Brain pericyte (primary cell): ENCODE results near the gene PTH2R.
"Not testable (repeated sequence)": the region's sequence is repeated elsewhere in the genome, so short reads cannot be mapped to it uniquely, and the experiment has no call there.

Source experiments
- DNase-seq: peaks from one replicate; pipeline ENCODE4 v3.0.0-alpha.2; 2012; ENCODE audit warnings: low read depth, low spot score

The PTH2R gene, protein sequence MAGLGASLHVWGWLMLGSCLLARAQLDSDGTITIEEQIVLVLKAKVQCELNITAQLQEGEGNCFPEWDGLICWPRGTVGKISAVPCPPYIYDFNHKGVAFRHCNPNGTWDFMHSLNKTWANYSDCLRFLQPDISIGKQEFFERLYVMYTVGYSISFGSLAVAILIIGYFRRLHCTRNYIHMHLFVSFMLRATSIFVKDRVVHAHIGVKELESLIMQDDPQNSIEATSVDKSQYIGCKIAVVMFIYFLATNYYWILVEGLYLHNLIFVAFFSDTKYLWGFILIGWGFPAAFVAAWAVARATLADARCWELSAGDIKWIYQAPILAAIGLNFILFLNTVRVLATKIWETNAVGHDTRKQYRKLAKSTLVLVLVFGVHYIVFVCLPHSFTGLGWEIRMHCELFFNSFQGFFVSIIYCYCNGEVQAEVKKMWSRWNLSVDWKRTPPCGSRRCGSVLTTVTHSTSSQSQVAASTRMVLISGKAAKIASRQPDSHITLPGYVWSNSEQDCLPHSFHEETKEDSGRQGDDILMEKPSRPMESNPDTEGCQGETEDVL

DNA sequence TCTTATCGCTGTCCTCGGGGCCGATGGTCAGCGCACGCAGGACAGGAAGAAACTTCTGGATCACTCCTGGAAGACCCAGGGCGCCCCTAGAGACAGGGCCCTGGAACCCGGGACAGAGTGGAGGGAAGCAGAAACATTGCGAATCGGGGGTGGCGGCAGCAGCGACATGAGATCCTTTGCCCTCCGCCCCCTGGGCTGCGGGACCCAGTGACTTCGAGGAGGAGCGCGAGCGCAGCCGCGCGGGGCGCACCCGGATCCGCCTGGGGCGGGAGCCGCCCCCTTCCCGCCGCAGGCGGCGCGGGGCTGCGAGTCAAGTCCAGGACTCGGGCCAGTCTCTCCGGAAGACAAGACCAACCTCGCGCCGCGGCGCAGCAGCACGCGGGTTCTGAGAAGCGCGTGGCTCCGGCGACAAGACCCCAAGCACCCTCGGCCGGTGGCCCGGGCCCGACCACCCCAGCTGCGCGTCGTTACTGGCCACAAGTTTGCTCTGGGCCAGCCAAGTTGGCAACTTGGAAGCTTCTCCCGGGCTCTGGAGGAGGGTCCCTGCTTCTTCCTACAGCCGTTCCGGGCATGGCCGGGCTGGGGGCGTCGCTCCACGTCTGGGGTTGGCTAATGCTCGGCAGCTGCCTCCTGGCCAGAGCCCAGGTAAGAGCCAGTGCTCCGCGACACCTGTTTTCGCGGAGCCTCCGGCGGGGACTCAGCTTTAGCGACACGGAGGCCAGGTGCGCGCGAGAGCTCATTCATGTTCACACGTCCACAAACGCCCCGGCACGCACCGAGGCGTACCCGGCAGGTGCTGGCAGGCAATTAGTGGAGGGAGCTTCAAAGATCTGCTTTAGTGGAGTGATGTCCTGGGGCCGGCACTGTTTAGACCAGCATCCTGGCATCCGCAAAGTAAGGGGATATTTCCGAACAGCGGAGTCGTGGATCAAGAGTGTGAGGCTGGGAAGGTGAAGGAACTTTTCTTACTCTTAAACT, at the start of gene PTH2R:
TSS of gene PTH2R (plus strand) at position 319 of the 978 bp plus-strand sequence. CDS start at position 571, 252 bp downstream.
- DNase-seq = no peak

DNA sequence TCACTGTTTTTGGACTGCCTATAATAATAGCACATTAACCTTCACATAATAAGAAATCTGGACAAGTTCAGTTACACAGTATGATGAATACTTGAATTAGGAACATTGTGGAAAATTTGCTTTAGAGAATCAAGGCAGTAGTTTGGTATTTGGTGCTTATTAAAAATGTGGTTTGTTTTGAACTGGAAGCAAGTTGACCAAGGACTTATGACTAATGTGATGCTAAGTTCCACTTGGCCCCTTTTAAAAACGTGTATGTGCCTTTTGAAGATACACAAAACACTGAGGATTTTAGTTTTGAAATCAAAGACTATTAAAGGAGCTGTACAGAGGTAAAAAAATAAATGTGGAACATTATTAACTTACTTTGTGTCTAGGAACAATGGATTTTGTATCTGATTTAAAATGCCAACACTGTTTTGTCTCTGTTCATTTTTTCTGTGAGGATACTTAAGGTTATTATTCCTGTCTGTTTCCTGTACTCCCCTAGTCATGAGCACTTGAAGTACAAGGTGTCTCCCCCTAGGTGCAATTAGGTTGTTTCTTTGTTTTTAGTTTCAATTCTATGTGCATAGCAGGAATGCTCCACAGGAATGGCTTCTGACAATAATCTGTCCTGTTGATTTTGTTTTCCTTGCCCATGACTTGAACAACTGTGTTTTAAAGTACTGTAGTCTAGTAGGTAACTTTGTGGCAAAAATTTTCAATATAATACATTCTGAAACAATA, 49.6 kb upstream of the PTH2R start:
- DNase-seq = no peak

DNA sequence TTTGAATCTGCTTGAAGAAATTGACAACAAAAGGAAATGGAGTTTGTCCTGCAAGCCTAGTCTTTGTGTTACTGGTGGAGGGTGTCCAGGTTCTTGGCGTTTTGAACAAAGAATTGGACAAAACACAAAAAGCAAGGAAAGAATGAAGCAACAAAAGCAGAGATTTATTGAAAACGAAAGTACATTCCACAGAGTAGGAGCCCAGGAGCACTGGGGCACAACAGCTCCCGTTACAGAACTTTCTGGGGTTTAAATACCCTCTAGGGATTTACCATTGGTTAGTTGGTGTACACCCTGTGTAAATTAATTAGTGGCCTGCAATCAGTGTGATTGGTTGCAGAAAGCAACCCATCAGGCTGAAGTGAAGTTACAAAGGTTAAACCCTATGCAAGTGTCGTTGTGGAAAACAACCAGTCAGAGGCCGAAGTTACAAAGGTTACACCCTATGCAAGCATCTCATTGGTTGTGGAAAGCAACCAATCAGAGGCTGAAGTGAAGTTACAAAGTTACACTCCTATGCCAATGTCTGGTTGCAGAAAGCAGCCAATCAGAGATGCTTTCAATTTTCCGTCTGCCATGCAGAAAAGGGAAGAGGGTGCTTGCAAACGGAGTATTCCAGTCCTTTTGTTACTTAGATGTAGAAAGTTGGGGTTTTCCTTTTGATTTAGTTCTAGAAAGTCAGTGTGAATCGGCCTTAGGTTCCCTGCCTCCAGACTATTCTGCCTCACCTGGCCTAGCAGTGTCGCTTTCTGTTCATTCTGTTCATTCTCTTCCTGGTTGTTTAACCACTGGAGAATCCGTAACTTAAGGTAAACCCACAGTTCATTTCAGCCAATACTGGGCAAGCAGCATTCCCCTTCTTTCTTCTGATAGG, 47.6 kb upstream of the PTH2R start:
- no peak for DNase-seq

DNA sequence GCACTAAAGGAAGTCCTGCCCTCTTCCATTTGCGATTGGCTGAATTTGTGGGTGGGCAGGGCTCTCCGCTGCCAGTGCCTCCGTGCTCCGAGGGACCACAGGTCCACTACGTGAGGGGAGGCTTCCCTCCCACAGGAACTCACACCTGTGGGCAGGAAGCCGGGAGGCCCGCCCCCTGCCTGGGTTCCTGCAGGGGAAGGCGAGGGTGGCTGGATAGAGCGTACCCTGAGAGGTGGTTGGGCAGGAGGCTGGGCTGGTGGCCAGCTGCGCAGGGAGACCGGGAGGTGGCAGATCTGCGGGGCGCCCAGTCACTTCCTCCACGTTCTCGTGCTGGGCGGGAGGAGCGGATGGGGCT, 47.0 kb upstream of the PTH2R start:
- no peak for DNase-seq

DNA sequence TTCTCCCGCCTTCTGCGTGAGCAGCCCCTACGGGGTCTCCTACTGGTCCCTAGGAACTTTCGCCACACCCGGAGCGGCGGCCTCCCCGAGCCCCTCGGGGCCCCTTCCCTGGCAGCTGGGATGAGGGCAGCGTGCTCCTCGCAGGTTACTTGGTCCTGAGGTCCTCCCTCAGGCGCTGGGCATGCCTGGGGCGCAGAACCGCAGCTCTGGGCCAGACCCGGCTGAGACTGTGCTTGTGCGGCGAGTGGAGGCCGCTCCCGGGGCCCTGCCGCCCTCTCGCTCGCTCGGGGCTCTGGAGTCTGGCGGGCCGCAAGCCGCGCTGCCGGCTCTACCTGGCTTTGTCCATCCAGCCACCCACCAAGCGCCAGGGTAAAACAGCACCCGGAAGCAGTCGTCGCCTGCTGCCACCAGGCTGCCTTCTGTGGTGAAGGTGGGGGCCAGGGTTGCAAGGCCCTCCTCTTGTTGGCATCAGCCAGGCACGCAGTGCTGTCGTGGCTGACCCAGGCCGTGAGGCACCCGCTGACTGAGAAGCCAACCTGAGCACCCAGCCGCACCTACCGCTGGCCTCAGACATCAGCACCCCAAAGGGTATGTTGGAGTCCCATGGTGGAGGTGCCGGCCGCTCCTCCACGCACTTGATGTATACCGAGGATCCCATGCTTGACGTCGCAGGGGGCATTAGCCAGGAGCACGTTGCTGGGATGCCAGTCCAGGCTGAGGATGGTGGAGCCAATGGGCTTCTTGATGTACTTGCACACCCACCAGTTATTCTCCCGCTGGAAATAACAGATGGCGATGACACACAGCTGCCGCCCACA, 46.1 kb upstream of the PTH2R start:
- DNase-seq = no peak

DNA sequence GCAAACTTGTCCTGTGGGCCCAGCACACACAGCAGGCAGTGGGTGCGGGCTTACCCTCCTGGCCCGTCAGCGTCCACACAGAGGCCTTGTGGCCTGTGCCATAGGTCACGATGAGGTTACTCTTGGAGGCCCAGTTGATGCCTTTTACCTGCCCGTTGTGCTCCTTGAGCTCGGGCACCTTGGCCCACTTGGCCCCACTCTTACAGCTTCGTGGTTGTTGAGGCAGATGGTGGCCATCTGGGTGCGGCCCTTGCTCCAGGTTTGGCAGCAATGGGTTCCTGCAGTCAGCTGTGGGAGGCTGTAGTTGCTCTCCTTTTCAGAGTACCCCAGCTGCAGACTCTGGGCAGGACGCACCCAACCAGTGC, 45.5 kb upstream of the PTH2R start:
- DNase-seq = no peak

DNA sequence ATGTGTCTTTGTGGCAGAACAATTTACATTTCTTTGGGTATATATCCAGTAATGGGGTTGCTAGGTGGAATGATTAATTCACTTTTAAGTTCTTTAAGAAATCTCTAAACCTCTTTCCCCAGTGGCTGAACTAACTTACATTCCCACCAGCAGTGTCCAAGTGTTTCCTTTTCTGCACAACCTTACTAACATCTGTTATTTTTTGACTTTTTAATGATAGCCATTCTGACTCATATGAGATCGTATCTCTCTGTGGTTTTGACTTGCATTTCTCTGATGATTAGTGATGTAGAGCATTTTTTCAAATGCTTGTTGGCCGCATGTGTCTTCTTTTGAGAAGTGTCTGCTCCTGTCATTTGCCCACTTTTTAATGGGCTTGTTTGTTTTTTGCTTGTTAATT, 43.1 kb upstream of the PTH2R start:
- no peak for DNase-seq

DNA sequence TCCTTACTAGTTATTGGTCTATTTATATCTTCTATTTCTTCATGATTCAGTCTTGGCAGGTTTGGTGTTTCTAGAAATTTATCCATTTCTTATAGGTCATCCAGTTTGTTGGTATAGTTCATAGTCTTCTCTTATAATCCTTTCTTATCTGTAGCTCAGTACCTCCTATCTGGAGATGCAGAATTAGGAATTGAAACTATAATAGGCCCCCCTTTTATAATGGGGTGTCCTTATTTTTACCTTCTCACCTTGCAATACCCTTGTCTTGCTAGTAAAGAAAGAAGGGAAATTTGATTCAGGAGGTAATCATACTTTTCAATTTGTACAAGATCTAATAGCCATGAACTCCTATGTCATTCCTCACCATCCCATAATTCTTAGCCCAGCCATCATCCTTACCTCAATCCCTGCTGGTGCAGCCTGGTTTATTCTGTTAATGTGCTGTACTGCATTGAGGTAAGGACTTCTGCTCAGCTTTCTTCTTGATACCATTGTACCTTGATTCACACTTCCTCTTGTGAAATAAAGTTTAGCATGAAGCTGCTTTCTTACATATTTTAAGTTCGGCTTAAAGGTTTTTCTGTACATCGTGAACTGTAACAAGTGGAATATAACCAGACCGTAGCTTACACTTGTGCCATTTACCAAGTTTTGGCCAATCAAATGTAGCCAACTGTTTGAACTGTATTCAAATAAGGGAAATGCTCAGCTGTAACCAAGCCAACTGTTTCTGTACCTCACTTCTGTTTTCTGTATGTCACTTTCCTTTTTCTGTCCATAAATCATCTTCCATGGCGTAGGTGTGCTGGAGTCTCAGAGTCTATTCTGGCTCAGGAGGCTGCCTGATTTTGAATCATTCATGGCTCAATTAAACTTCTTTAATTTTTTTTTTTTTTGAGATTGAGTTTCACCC, 40.1 kb upstream of the PTH2R start:
- no peak for DNase-seq

DNA sequence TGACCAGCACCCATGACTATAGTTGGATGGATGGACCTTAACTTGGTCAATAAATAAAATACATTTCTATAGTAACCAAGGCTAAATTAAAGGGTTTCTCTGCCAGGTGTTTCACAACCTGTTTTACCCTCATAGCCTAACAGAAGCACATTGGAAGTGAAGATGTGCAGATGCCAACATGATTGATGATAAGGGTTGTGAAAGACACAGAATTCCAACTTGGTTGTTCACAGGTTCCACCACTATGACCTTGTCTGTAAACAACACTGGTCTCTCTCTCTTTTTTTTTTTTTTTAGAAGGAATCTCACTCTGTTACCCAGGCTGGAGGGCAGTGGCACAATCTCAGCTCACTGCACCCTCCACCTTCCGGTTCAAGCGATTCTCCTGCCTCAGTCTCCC, 37.5 kb upstream of the PTH2R start:
- DNase-seq = no peak

DNA sequence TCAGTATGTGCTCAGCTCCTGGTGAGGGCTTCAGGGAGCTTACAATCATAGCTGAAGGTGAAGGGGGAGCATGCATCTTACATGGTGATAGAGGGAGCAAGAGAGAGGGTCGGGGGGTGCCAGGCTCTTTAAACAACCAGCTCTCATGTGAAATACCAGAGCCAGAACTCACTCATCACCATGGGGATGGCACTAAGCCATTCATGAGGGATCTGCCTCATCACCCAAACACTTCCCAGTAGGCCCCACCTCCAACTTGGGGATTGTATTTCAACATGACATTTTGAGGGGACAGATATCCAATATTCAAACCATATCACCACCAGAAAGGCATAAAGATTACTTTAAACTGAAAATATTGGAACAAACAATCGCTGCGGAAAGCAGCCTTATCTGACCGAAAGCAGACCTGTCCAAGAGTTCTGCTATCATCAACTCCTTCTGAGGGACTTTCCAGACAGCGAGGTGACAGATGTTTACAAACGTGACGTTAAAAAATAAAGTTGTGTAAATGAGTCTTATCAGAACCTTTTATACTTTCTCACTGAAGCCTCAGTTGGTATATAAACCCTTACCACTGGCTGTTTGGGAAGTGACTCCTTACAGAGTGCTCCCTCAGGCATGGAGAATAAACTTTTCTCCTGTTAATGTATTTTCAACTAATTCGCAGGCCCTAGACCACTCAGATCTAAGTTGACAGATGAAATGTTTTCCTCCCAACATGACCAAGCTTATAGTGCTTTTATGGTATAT, 35.5 kb upstream of the PTH2R start:
- no peak for DNase-seq

DNA sequence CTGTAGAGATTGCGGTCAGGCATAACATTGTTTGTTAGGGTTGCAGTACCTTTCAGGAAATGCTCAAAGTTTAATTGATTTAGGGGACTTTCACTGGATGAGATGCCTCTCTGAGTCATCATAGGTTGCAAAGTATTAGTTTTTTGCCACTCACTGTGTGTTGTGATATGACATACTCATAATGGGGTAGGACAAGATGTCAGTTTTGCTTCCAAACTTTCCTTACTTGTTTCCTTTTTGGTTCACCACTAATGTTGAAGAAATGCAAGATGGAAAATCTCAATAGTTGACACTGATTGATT, 35.0 kb upstream of the PTH2R start:
- no peak for DNase-seq

DNA sequence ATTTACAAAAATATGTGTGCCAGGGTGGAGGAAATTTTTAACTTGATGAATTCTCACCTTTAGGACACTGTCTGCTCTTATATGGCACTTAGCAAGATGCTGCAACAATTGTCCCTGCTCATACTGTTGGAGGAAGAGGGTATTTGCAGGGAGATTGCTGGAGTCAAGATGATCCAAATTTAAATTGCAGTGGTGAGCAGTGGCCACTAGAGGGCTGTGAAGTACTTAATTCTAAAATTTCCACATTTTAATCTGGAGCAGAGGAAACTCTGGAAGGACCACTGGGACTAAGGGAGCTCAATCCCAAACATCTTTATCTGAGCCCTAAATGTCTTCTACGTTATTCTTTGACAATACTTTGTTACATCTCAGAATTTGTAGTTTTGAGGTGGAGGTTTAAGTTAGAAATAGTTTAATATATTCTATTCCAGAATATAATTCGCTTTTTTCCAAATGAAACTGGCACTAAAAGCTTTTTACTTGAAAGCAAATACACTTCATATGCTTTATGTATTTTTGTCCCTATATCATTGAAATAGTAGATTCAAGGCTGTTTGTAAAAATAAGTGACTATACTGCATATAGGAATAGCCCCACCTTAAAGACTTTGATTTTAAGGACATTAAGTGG, 33.0 kb upstream of the PTH2R start:
- DNase-seq = no peak

DNA sequence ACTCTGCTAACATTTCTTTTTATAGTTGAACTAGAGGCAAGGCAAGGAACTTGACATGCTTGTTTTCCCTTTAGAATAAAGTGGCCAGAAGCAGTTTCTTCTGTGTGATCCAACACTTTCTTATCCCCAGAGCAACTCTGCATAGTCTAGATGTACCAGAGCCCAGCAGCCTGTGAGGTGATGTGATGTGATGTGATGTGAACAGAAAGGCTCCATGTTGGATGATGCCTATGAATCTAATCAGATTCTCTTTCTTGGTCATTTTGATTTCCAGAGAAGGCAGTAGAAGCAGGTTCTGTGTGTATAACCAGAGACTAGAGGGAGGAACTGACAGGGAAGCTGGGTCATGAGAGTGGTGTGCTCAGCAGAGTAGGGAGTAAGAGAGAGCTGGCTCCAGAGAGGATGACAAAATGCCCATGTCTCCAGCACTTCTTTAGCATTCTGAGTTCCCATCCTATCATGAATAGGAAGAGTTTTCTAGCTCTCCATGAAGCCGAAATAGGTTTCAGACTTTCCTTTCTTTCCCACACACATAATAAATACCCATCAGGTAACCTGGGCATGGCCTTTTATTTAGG, 31.0 kb upstream of the PTH2R start:
- no peak for DNase-seq

DNA sequence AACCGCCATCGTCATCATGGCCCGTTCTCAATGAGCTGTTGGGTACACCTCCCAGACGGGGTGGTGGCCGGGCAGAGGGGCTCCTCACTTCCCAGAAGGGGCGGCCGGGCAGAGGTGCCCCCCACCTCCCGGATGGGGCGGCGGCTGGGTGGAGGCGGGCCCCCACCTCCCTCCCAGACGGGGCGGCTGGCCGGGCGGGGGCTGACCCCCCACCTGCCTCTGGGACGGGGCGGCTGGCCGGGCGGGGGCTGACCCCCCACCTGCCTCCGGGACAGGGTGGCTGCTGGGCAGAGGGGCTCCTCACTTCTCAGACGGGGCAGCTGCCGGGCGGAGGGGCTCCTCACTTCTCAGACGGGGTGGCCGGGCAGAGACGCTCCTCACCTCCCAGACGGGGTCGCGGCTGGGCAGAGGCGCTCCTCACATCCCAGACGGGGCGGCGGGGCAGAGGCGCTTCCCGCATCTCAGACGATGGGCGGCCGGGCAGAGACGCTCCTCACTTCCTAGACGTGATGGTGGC, 29.2 kb upstream of the PTH2R start:
- not testable (repeated sequence) for DNase-seq

DNA sequence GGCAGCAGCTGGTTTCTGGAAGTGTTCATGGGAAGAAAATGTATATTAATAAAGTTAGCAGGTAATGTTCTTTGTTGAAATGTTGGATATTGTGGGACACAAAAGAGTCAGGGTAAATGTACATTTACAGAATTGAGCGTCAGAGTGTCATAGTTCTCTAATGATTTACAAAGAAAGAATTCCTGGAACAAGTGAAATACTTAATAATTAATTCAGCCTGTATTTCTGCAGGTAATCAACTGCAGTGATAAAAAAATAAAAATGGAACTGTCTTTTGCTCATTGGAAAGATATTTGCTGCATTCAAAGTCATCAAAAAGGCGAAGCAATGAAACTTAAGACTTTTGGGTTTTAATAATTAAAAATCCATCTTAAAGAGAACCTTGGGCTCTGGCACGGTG, 27.4 kb upstream of the PTH2R start:
- DNase-seq = no peak

DNA sequence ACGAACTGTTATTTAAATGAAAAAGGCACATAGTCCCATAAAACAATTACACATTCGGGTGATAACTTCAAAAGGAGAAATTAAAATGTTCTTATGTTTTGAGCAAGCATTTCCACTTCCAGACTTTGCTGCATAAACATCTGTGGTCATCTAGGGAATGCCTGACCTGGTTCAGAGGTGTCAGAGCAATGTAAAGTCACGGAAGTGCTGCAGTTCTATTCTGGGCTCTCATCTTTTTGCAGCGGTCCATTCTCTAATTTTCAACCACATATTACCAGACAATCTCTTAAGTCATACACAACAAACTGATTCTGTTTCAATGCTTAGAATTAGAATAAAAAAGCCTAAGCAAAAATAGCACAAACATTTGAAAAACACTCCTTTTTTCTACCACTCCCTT, 22.0 kb upstream of the PTH2R start:
- DNase-seq = no peak

DNA sequence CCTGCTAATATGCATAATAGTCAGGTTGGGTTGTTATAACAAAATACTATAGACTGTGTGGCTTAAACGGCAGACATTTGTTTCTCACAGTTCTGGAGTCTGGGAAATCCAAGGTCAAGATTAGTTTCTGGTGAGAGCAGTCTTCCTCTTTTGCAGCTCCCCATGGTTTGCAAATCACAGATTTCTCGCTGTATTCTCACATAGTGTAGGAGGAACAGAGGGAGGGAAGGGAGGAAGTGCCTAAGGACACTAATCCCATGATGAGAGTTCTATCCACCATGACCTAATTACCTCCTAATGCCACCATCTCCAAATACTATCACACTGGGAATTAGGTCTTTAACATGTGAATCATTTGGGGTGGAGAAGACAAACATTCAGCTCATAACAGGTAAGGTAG, 20.1 kb upstream of the PTH2R start:
- no peak for DNase-seq
